Uterus (tissue), 2 donors: ENCODE measurements around the gene CCDC88A.

Source experiments
- CTCF ChIP-seq, 4 experiments: fragments of 200-600 bp in 2 of 4; fragments of 450-650 bp in 2 of 4; sonication (generic) in 2 of 4; IDR thresholded peaks; one replicate each; pipeline ENCODE4 v1.5.1; 2016 to 2019; ENCODE audit warnings: antibody characterized with exemption in 4 of 4, mild to moderate bottlenecking in 2 of 4, moderate library complexity in 1 of 4
- POLR2A ChIP-seq, 2 donors: fragments of 450-650 bp; IDR thresholded peaks; one replicate each; pipeline ENCODE4 v1.6.1; 2016; ENCODE audit warnings: antibody characterized with exemption in 2 of 2, mild to moderate bottlenecking in 1 of 2, moderate library complexity in 1 of 2

GRCh38 chr2:55357927-55358326 lies 61.7 kb downstream of the CCDC88A start:
- TF ChIP-seq CTCF (IDR thresholded peaks at IDR 0.05): no peak
- no peak for TF ChIP-seq POLR2A (IDR thresholded peaks at IDR 0.05)
